OCI-LY7 (cell line): ENCODE data around the gene CHD2. TPM values are rescaled to one million over a fixed set of nuclear protein-coding genes. Genes with fewer than 3 reads are reported as not detected.

Experiments
- BruUV-seq: library from RNA; stranded (reverse); fragments of 400-500 nt; replicated peaks from 2 replicates; lab custom pipeline; 2021; lab: Mats Ljungman, UMichigan
- CTCF ChIA-PET: fragments of 300-600 bp; sonication (Branson Sonifier 250); formaldehyde crosslinking; loops from one replicate; lab custom pipeline; 2022; ENCODE audit warnings: antibody characterized with exemption; ENCODE audit not compliant: unreplicated experiment; lab: Charles Lee
- POLR2A ChIA-PET: fragments of 300-600 bp; sonication (Branson Sonifier 250); formaldehyde crosslinking; loops from one replicate; lab custom pipeline; 2022; ENCODE audit warnings: antibody characterized with exemption; lab: Charles Lee
- DNase-seq: peaks from one replicate; pipeline ENCODE4 v3.0.0-alpha.2; 2015; ENCODE audit warnings: low spot score
- H2AFZ ChIP-seq: fragments of 200-600 bp; sonication (generic), shearing (Covaris generic); 2 replicates; pipeline ENCODE4 v1.6.1; 2014; ENCODE audit warnings: mild to moderate bottlenecking, antibody characterized with exemption, low read length, moderate library complexity
- H3K27ac ChIP-seq: fragments of 200-600 bp; sonication (generic); 2 replicates; pipeline ENCODE4 v1.5.1; 2014; ENCODE audit warnings: mixed run types, low read depth, mild to moderate bottlenecking, moderate library complexity, low read length, inconsistent platforms; ENCODE audit not compliant: poor library complexity, severe bottlenecking
- H3K36me3 ChIP-seq: fragments of 200-600 bp; sonication (generic); 2 replicates; pipeline ENCODE4 v1.6.1; 2014; ENCODE audit warnings: mild to moderate bottlenecking, antibody characterized with exemption, low read length, moderate library complexity, mixed read lengths; ENCODE audit not compliant: insufficient read depth
- H3K4me1 ChIP-seq: fragments of 200-600 bp; sonication (generic); 2 replicates; pipeline ENCODE4 v1.5.1; 2014; ENCODE audit warnings: mild to moderate bottlenecking, low read length; ENCODE audit not compliant: insufficient read depth, poor library complexity, severe bottlenecking
- H3K4me2 ChIP-seq: fragments of 200-600 bp; sonication (generic); 2 replicates; pipeline ENCODE4 v1.6.1; 2014; ENCODE audit warnings: mild to moderate bottlenecking, low read length
- H3K4me3 ChIP-seq: fragments of 200-600 bp; sonication (generic); 2 replicates; pipeline ENCODE4 v1.5.1; 2014; ENCODE audit warnings: mild to moderate bottlenecking, low read depth, low read length; ENCODE audit not compliant: poor library complexity, severe bottlenecking
- H3K79me2 ChIP-seq: fragments of 200-600 bp; sonication (generic); 2 replicates; pipeline ENCODE4 v1.6.1; 2016; ENCODE audit warnings: low read depth, mild to moderate bottlenecking, low read length, moderate library complexity, mixed read lengths; ENCODE audit not compliant: insufficient read depth
- H3K9me2 ChIP-seq: fragments of 200-600 bp; sonication (generic); 2 replicates; pipeline ENCODE4 v1.6.1; 2016; ENCODE audit warnings: mild to moderate bottlenecking, low read length, mixed read lengths; ENCODE audit not compliant: insufficient read depth
- H3K9me3 ChIP-seq: fragments of 200-600 bp; sonication (generic); 2 replicates; pipeline ENCODE4 v1.6.1; 2014; ENCODE audit warnings: mild to moderate bottlenecking, mixed run types, low read length, mixed read lengths
- H4K20me1 ChIP-seq: fragments of 200-600 bp; sonication (generic); 2 replicates; pipeline ENCODE4 v1.6.1; 2014; ENCODE audit warnings: mild to moderate bottlenecking, antibody characterized with exemption, low read length, moderate library complexity, mixed read lengths; ENCODE audit not compliant: insufficient read depth
- EZH2phosphoT487 ChIP-seq: fragments of 200-600 bp; sonication (generic); IDR thresholded peaks from 2 replicates; pipeline ENCODE4 v1.6.1; 2018; ENCODE audit warnings: low read depth, borderline replicate concordance, mild to moderate bottlenecking, mixed run types, antibody characterized with exemption, low read length, moderate library complexity, mixed read lengths
- intact Hi-C: fragments of 100-400 bp; cut with micrococcal nuclease; formaldehyde crosslinking; loops from one replicate; pipeline ENCODE4 v1.10.0; 2022; ENCODE audit not compliant: unreplicated experiment
- total RNA-seq, 2 experiments: library from RNA; depleted of rRNA in 1 of 2; stranded (reverse); fragments of >200 nt in 1 of 2; shearing (Covaris generic) in 1 of 2; gene quantifications; 2 replicates each; pipeline ENCODE4 v1.2.3, GENCODE V29; 2014 to 2022
- TF ChIP-seq, protein P1 (sequence below): fragments of 200-600 bp; sonication (generic); conservative IDR thresholded peaks from 2 replicates; pipeline ENCODE4 v1.5.1; 2014; ENCODE audit warnings: mild to moderate bottlenecking, antibody characterized with exemption, low read length, moderate library complexity, mixed read lengths

The CHD2 gene
- total RNA-seq, 2 experiments from 2014 or later = 133 to 213 TPM

DNA sequence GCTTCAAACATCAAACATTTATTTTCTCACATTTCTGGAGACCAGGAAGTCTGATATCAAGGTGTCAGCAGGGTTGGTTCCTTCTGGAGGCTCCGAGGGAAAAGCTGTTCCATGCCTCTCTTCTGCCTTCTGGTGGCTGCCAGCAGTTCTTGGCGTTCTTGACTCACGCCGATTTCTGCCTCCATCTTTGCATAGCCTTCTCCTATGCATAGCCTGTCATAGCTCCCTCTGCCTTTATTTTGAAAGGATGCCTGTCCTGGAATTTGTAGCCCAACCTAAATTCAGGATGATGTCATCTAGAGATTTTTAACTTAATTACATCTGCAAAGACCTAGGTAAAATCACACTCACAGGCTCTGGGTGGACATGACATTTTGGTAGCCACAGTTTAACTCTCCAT is 118.5 kb downstream of the CHD2 start:
- H3K9me2 ChIP-seq = no peaks in the 10 kb centered on the region
- no peaks in the 10 kb centered on the region for H3K79me2 ChIP-seq
- no peak overlapping the region for H3K4me2 ChIP-seq
- H3K4me3 ChIP-seq = no peak overlapping the region
- TF ChIP-seq, protein P1, sequence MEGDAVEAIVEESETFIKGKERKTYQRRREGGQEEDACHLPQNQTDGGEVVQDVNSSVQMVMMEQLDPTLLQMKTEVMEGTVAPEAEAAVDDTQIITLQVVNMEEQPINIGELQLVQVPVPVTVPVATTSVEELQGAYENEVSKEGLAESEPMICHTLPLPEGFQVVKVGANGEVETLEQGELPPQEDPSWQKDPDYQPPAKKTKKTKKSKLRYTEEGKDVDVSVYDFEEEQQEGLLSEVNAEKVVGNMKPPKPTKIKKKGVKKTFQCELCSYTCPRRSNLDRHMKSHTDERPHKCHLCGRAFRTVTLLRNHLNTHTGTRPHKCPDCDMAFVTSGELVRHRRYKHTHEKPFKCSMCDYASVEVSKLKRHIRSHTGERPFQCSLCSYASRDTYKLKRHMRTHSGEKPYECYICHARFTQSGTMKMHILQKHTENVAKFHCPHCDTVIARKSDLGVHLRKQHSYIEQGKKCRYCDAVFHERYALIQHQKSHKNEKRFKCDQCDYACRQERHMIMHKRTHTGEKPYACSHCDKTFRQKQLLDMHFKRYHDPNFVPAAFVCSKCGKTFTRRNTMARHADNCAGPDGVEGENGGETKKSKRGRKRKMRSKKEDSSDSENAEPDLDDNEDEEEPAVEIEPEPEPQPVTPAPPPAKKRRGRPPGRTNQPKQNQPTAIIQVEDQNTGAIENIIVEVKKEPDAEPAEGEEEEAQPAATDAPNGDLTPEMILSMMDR = no peak
- no peak for TF ChIP-seq EZH2phosphoT487
- peaks cover 99% of the 10 kb centered on the region for H3K36me3 ChIP-seq
- ChIA-PET CTCF (interaction anchor here (0.6 kb wide), 1 partner anchor 210 kb away, joined by 3 read pairs; no protein-coding TSS in a partner anchor), POLR2A (interaction anchor here (1.5 kb wide), 1 partner anchor 13 kb away, joined by 4 read pairs; no protein-coding TSS in a partner anchor)
- intact Hi-C loops = no loop called here
- DNase-seq = no peak
- BruUV-seq = no TSS peak
- H4K20me1 ChIP-seq = no peaks in the 10 kb centered on the region
- H2AFZ ChIP-seq = no peak overlapping the region
- no peaks in the 10 kb centered on the region for H3K9me3 ChIP-seq
- no peak overlapping the region for H3K27ac ChIP-seq
- H3K4me1 ChIP-seq = no peaks in the 10 kb centered on the region

DNA sequence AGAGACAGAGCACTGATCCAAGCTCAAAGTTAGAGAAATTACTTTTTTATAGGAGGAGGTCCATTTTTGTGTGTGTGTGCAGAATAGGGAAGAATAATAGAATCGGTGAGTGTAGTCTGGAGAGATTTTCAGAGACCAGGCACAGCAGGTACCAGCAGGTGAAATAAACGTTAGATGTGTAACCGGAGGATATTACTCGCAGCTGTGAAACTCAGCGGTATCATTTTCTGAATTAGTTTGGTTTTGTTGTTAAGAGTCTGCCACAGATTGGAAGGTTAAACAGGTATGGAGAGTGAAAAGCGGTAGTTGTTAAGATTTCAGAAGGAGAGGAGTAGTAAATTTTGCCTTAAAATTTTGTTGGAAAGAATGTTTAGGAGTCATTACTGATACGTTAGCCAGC is 119.0 kb downstream of the CHD2 start:
- TF ChIP-seq, protein P1 = no peak
- TF ChIP-seq EZH2phosphoT487 = no peak
- ChIA-PET CTCF (interaction anchor here (0.6 kb wide), 1 partner anchor 11 kb away, joined by 3 read pairs; no protein-coding TSS in a partner anchor), POLR2A (interaction anchor here (1.5 kb wide), 1 partner anchor 14 kb away, joined by 4 read pairs; no protein-coding TSS in a partner anchor)
- no peak overlapping the region for H3K4me2 ChIP-seq
- H3K79me2 ChIP-seq = no peaks in the 10 kb centered on the region
- intact Hi-C loops = no loop called here
- H4K20me1 ChIP-seq = no peaks in the 10 kb centered on the region
- H2AFZ ChIP-seq = no peak overlapping the region
- H3K9me3 ChIP-seq = no peaks in the 10 kb centered on the region
- no TSS peak for BruUV-seq
- H3K36me3 ChIP-seq = peaks cover 99% of the 10 kb centered on the region
- no peak overlapping the region for H3K4me3 ChIP-seq
- no peaks in the 10 kb centered on the region for H3K9me2 ChIP-seq
- no peak for DNase-seq
- no peaks in the 10 kb centered on the region for H3K4me1 ChIP-seq
- no peak overlapping the region for H3K27ac ChIP-seq

DNA sequence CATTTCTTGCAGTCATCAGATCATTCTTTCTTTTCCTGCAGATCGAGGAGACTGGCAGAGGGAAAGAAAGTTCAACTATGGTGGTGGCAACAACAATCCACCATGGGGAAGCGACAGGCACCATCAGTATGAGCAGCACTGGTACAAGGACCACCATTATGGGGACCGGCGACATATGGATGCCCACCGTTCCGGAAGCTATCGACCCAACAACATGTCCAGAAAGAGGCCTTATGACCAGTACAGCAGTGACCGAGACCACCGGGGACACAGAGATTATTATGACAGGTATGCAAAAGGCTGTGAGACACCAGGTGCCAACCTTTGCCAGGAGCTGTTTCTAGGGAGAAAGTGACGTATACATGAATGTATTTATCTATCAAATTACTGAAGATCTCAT is 119.8 kb downstream of the CHD2 start:
- H3K27ac ChIP-seq = no peak overlapping the region
- no TSS peak for BruUV-seq
- TF ChIP-seq, protein P1 = no peak
- TF ChIP-seq EZH2phosphoT487 = no peak
- H3K36me3 ChIP-seq = peaks cover 99% of the 10 kb centered on the region
- no peaks in the 10 kb centered on the region for H3K4me1 ChIP-seq
- intact Hi-C loops = loop anchor here (5.0 kb wide), 1 partner anchor 223 kb away; no protein-coding TSS in a partner anchor
- no peak overlapping the region for H3K4me2 ChIP-seq
- no peaks in the 10 kb centered on the region for H4K20me1 ChIP-seq
- DNase-seq = no peak
- H3K9me3 ChIP-seq = no peaks in the 10 kb centered on the region
- no peaks in the 10 kb centered on the region for H3K9me2 ChIP-seq
- no peaks in the 10 kb centered on the region for H3K79me2 ChIP-seq
- no peak overlapping the region for H3K4me3 ChIP-seq
- H2AFZ ChIP-seq = no peak overlapping the region
- ChIA-PET CTCF (no interaction called here), POLR2A (no interaction called here)
